HEK293 (cell line): ENCODE results near the gene PVALEF.

Source experiments
- CTCF ChIA-PET: fragments of 350-600 bp; formaldehyde crosslinking; extraction: SDS; loops from one replicate; lab custom pipeline; 2021; ENCODE audit warnings: antibody characterized with exemption; lab: Yijun Ruan, JAX
- POLR2A ChIA-PET: fragments of 300-600 bp; formaldehyde crosslinking; extraction: SDS; loops from one replicate; lab custom pipeline; 2020; ENCODE audit warnings: antibody characterized with exemption, inconsistent platforms; lab: Yijun Ruan, JAX
- H3K27ac ChIP-seq: fragments of 200-500 bp; sonication (Bioruptor generic); 2 replicates; pipeline ENCODE4 v1.5.1; 2014; ENCODE audit warnings: low read depth, low read length, control low read depth, inconsistent platforms; ENCODE audit errors: extremely low read depth
- H3K36me3 ChIP-seq, 2 experiments: fragments of 200-500 bp in 1 of 2; sonication (Bioruptor generic) in 1 of 2; 1 replicate in 1 of 2; 2 replicates in 1 of 2; pipeline ENCODE4 v1.5.1; 2014 to 2017; ENCODE audit warnings: inconsistent platforms in 2 of 2, low read length in 2 of 2; ENCODE audit not compliant: control insufficient read depth in 2 of 2, insufficient read depth in 1 of 2
- H3K4me1 ChIP-seq: fragments of 200-500 bp; sonication (Bioruptor generic); 2 replicates; pipeline ENCODE4 v1.5.1; 2014; ENCODE audit warnings: mild to moderate bottlenecking, low read length, inconsistent platforms; ENCODE audit not compliant: control insufficient read depth, insufficient read depth
- H3K4me3 ChIP-seq: 2 replicates; pipeline ENCODE4 v1.5.1; 2011; ENCODE audit warnings: low read depth, mild to moderate bottlenecking, control low read depth, low read length, moderate library complexity
- H3K9me3 ChIP-seq: fragments of 200-500 bp; sonication (Bioruptor generic); 2 replicates; pipeline ENCODE4 v1.5.1; 2014; ENCODE audit warnings: low read depth, low read length, inconsistent platforms; ENCODE audit not compliant: control insufficient read depth, insufficient read depth
- BCL6B ChIP-seq: fragments of 450-650 bp; formaldehyde crosslinking; IDR thresholded peaks from 2 replicates; pipeline ENCODE4 v1.5.1; 2017; ENCODE audit warnings: missing biosample characterization, missing genetic modification characterization
- EGR2 ChIP-seq: fragments of 450-650 bp; formaldehyde crosslinking; IDR thresholded peaks from 2 replicates; pipeline ENCODE4 v1.5.1; 2016; ENCODE audit warnings: low read depth, missing biosample characterization, missing genetic modification characterization
- GLIS1 ChIP-seq: fragments of 450-650 bp; formaldehyde crosslinking; IDR thresholded peaks from 2 replicates; pipeline ENCODE4 v1.5.1; 2016; ENCODE audit warnings: missing biosample characterization, missing genetic modification characterization
- HIC1 ChIP-seq: fragments of 450-650 bp; formaldehyde crosslinking; IDR thresholded peaks from 2 replicates; pipeline ENCODE4 v1.5.1; 2016; ENCODE audit warnings: missing biosample characterization, missing genetic modification characterization
- HOXD13 ChIP-seq: sonication (generic); formaldehyde crosslinking; IDR thresholded peaks from 2 replicates; pipeline ENCODE4 v1.8.0; 2022; ENCODE audit warnings: missing genetic modification reagents, borderline replicate concordance
- KLF1 ChIP-seq: fragments of 450-650 bp; formaldehyde crosslinking; IDR thresholded peaks from 2 replicates; pipeline ENCODE4 v1.5.1; 2016; ENCODE audit warnings: missing biosample characterization, missing genetic modification characterization
- MEIS1 ChIP-seq: sonication (generic); formaldehyde crosslinking; IDR thresholded peaks from 2 replicates; pipeline ENCODE4 v1.8.1; 2022; ENCODE audit warnings: missing genetic modification reagents, mild to moderate bottlenecking, borderline replicate concordance
- MZF1 ChIP-seq: fragments of 450-650 bp; formaldehyde crosslinking; IDR thresholded peaks from 2 replicates; pipeline ENCODE4 v1.5.1; 2017; ENCODE audit warnings: missing biosample characterization, missing genetic modification characterization, borderline replicate concordance
- RBAK ChIP-seq: fragments of 450-650 bp; formaldehyde crosslinking; IDR thresholded peaks from 2 replicates; pipeline ENCODE4 v1.5.1; 2016; ENCODE audit warnings: missing biosample characterization, missing genetic modification characterization
- SCRT1 ChIP-seq: fragments of 450-650 bp; formaldehyde crosslinking; IDR thresholded peaks from 2 replicates; pipeline ENCODE4 v1.5.1; 2016; ENCODE audit warnings: missing biosample characterization, missing genetic modification characterization, borderline replicate concordance
- ZBTB10 ChIP-seq: fragments of 450-650 bp; formaldehyde crosslinking; IDR thresholded peaks from 2 replicates; pipeline ENCODE4 v1.5.1; 2016; ENCODE audit warnings: missing biosample characterization, missing genetic modification characterization
- ZFP69B ChIP-seq: fragments of 450-650 bp; formaldehyde crosslinking; IDR thresholded peaks from 2 replicates; pipeline ENCODE4 v1.5.1; 2016; ENCODE audit warnings: missing biosample characterization, missing genetic modification characterization
- ZNF169 ChIP-seq: fragments of 450-650 bp; formaldehyde crosslinking; IDR thresholded peaks from 2 replicates; pipeline ENCODE4 v1.5.1; 2016; ENCODE audit warnings: missing biosample characterization, missing genetic modification characterization
- ZNF202 ChIP-seq: fragments of 450-650 bp; formaldehyde crosslinking; IDR thresholded peaks from 2 replicates; pipeline ENCODE4 v1.5.1; 2016; ENCODE audit warnings: missing biosample characterization, missing genetic modification characterization, borderline replicate concordance
- ZNF214 ChIP-seq: fragments of 450-650 bp; formaldehyde crosslinking; IDR thresholded peaks from 2 replicates; pipeline ENCODE4 v1.5.1; 2017; ENCODE audit warnings: missing biosample characterization, mild to moderate bottlenecking, missing genetic modification characterization, borderline replicate concordance
- ZNF23 ChIP-seq: fragments of 450-650 bp; formaldehyde crosslinking; IDR thresholded peaks from 2 replicates; pipeline ENCODE4 v1.5.1; 2016; ENCODE audit warnings: missing biosample characterization, missing genetic modification characterization, borderline replicate concordance
- ZNF416 ChIP-seq: fragments of 450-650 bp; formaldehyde crosslinking; IDR thresholded peaks from 2 replicates; pipeline ENCODE4 v1.5.1; 2016; ENCODE audit warnings: missing biosample characterization, missing genetic modification characterization
- ZNF585B ChIP-seq: fragments of 450-650 bp; formaldehyde crosslinking; IDR thresholded peaks from 2 replicates; pipeline ENCODE4 v1.5.1; 2016; ENCODE audit warnings: missing biosample characterization, missing genetic modification characterization
- ZNF692 ChIP-seq: fragments of 450-650 bp; formaldehyde crosslinking; IDR thresholded peaks from 2 replicates; pipeline ENCODE4 v1.5.1; 2016; ENCODE audit warnings: missing biosample characterization, missing genetic modification characterization
- ZSCAN23 ChIP-seq: fragments of 450-650 bp; formaldehyde crosslinking; IDR thresholded peaks from 2 replicates; pipeline ENCODE4 v1.5.1; 2016; ENCODE audit warnings: missing biosample characterization, missing genetic modification characterization
- TF ChIP-seq, protein P1 (sequence below): fragments of 450-650 bp; formaldehyde crosslinking; IDR thresholded peaks from 2 replicates; pipeline ENCODE4 v1.5.1; 2017; ENCODE audit warnings: missing biosample characterization, mild to moderate bottlenecking, missing genetic modification characterization, moderate library complexity
- TF ChIP-seq, protein P2 (sequence below): fragments of 450-650 bp; formaldehyde crosslinking; IDR thresholded peaks from 2 replicates; pipeline ENCODE4 v1.5.1; 2016; ENCODE audit warnings: missing biosample characterization, missing genetic modification characterization

The PVALEF gene

DNA sequence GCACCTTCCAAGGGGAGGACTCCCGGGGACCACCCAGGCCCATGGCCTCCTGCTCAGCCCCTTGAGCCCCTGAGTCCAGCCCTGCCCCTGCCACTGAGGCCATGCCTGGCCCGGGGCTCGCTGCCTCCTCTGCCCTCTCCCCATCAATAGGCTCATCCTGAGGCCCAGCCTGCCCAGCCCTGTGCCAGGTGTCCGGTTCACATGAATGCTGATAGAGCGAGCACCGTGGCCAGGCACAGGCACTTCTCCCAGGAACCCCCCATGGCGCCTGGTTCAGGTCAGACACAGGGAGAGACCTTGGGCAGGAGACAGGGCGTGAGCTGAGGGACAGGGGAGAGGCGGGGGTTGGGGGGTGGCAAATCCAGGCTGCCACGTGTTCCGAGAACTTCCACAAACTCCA lies 2.8 kb upstream of the PVALEF start (continued):
- TF ChIP-seq ZNF416 (tag by site-specific recombination) (no peak), ZNF169 (tag by site-specific recombination) (no peak), ZBTB10 (tag by site-specific recombination) (no peak), HOXD13 (CRISPR knock-in tag) (no peak), ZNF585B (tag by site-specific recombination) (no peak)
- TF ChIP-seq, all 188 proteins: peak for 0

GRCh38 chr17:81163051-81163695 lies 2.1 kb upstream of the PVALEF start:
- H3K4me3 ChIP-seq, result no peak overlapping the region
- peaks cover 2% of the 10 kb centered on the region; the same call in 1 of the 2 replicates for H3K4me1 ChIP-seq
- CTCF ChIA-PET, result no interaction called here
- H3K36me3 ChIP-seq, result no peaks in the 10 kb centered on the region
- H3K27ac ChIP-seq, result no peak overlapping the region
- TF ChIP-seq ZNF202, result no peak
- no peak for TF ChIP-seq MEIS1 (CRISPR knock-in tag)
- no peak for TF ChIP-seq RBAK (tag by site-specific recombination)
- no peak for TF ChIP-seq ZSCAN23 (tag by site-specific recombination)
- no peak for TF ChIP-seq ZNF214
- no peak for TF ChIP-seq ZNF23 (tag by site-specific recombination)
- TF ChIP-seq, protein P1, sequence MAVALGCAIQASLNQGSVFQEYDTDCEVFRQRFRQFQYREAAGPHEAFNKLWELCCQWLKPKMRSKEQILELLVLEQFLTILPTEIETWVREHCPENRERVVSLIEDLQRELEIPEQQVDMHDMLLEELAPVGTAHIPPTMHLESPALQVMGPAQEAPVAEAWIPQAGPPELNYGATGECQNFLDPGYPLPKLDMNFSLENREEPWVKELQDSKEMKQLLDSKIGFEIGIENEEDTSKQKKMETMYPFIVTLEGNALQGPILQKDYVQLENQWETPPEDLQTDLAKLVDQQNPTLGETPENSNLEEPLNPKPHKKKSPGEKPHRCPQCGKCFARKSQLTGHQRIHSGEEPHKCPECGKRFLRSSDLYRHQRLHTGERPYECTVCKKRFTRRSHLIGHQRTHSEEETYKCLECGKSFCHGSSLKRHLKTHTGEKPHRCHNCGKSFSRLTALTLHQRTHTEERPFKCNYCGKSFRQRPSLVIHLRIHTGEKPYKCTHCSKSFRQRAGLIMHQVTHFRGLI (tag by site-specific recombination), result no peak
- TF ChIP-seq SCRT1 (tag by site-specific recombination), result no peak
- no peak for TF ChIP-seq KLF1 (tag by site-specific recombination)
- H3K9me3 ChIP-seq, result no peaks in the 10 kb centered on the region
- POLR2A ChIA-PET, result no interaction called here

GRCh38 chr17:81163703-81164370 lies 1.5 kb upstream of the PVALEF start:
- H3K9me3 ChIP-seq, result no peaks in the 10 kb centered on the region
- no peak overlapping the region for H3K27ac ChIP-seq
- CTCF ChIA-PET, result interaction anchor here (1.6 to 1.7 kb wide), 2 partner anchors 21 to 37 kb away, joined by 4 read pairs; no protein-coding TSS in a partner anchor
- no peak overlapping the region for H3K4me3 ChIP-seq
- H3K4me1 ChIP-seq, result peaks cover 2% of the 10 kb centered on the region; the same call in 1 of the 2 replicates
- no peaks in the 10 kb centered on the region for H3K36me3 ChIP-seq
- POLR2A ChIA-PET, result interaction anchor here (0.6 kb wide), 1 partner anchor 561 kb away, joined by 4 read pairs; no protein-coding TSS in a partner anchor
- TF ChIP-seq ZFP69B (tag by site-specific recombination) (0 out of 2 replicates have a peak, but pooled peaks have one; percentile 48), EGR2 (tag by site-specific recombination) (no peak), BCL6B (tag by site-specific recombination) (no peak), ZNF692 (tag by site-specific recombination) (peak; percentile 59; the same call in 1 of the 2 replicates), HIC1 (tag by site-specific recombination) (peak; percentile 33; the same call in 1 of the 2 replicates), MZF1 (tag by site-specific recombination) (no peak), GLIS1 (peak; percentile 12; the same call in 1 of the 2 replicates)
- TF ChIP-seq, protein P2, sequence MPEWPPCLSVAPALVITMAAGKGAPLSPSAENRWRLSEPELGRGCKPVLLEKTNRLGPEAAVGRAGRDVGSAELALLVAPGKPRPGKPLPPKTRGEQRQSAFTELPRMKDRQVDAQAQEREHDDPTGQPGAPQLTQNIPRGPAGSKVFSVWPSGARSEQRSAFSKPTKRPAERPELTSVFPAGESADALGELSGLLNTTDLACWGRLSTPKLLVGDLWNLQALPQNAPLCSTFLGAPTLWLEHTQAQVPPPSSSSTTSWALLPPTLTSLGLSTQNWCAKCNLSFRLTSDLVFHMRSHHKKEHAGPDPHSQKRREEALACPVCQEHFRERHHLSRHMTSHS, result no peak
